Loucy (cell line): Measurements from ENCODE around the gene ARHGAP28.

ENCODE experiments used
- CTCF ChIP-seq: fragments of 200-600 bp; sonication (generic); conservative IDR thresholded peaks from 2 replicates; pipeline ENCODE4 v1.5.1; 2014; ENCODE audit warnings: mild to moderate bottlenecking, antibody characterized with exemption, low read length
- EZH2phosphoT487 ChIP-seq: fragments of 200-600 bp; IDR thresholded peaks from 2 replicates; pipeline ENCODE4 v1.6.1; 2018; ENCODE audit warnings: antibody characterized with exemption, mild to moderate bottlenecking, moderate library complexity, borderline replicate concordance

DNA sequence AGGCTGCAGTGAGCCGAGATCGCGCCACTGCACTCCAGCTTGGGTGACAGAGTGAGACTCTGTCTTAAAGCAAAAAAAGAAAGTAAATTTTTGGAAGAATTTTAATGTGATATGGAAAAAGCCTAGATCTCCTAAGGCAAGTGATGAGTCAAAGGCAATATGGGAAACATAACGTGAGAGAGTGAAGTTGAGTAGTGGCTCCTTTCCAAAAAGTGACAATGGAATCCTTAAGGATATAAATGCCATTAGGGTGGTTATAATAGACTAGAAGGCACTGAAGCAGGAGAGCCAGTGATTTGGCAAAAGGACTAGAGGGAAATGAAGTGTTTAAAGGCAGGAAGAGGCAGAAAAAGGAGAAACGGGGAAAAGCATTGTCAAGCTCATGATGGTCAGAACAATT lies 25.6 kb downstream of the ARHGAP28 start:
- no peak for TF ChIP-seq CTCF
- no peak for TF ChIP-seq EZH2phosphoT487
